AG08395 (cell line): ENCODE measurements around the gene CDKL1.
"Not testable (repeated sequence)": the region's sequence is repeated elsewhere in the genome, so short reads cannot be mapped to it uniquely, and the experiment has no call there.

Experiments
- DNase-seq: peaks from one replicate; pipeline ENCODE4 v3.0.0; 2012; ENCODE audit warnings: mixed read lengths, low spot score

Gene CDKL1

GRCh38 chr14:50331596-50331995 lies 65.1 kb downstream of the CDKL1 start:
- no peak for DNase-seq

GRCh38 chr14:50321009-50321660 lies 75.5 kb downstream of the CDKL1 start:
- peak; percentile 80 for DNase-seq

GRCh38 chr14:50320283-50320682 lies 76.4 kb downstream of the CDKL1 start:
- peak; percentile 65 for DNase-seq

- no peak for DNase-seq
These were observed 77.0 kb downstream of the CDKL1 start for GRCh38 chr14:50319721-50320120.

GRCh38 chr14:50319293-50319692 lies 77.4 kb downstream of the CDKL1 start:
- no peak for DNase-seq

- DNase-seq = peak; percentile 53
These were observed 78.6 kb downstream of the CDKL1 start for GRCh38 chr14:50318031-50318626.

- not testable (repeated sequence) for DNase-seq
These were observed 82.6 kb downstream of the CDKL1 start for GRCh38 chr14:50314098-50314497.

GRCh38 chr14:50312734-50313054 lies 84.0 kb downstream of the CDKL1 start:
- no peak for DNase-seq

GRCh38 chr14:50311972-50312733 lies 84.5 kb downstream of the CDKL1 start, which contains the start of the genes DMAC2L and L2HGDH:
DMAC2L (plus strand) TSS chr14:50312324; CDS start chr14:50321488, 9,164 bp downstream.
L2HGDH (minus strand) TSS chr14:50312229; CDS start chr14:50312150, 79 bp downstream.
- peak; percentile 98 for DNase-seq

- DNase-seq = peak; percentile 10
These were observed 85.2 kb downstream of the CDKL1 start for GRCh38 chr14:50311337-50311971.

GRCh38 chr14:50310445-50310844 lies 86.2 kb downstream of the CDKL1 start:
- DNase-seq = no peak

GRCh38 chr14:50308363-50308915 lies 88.2 kb downstream of the CDKL1 start:
- DNase-seq = no peak

- no peak for DNase-seq
These were observed 92.8 kb downstream of the CDKL1 start for GRCh38 chr14:50303744-50304471.

GRCh38 chr14:50301914-50302313 lies 94.8 kb downstream of the CDKL1 start:
- DNase-seq = no peak

- DNase-seq = no peak
These were observed 97.1 kb downstream of the CDKL1 start for GRCh38 chr14:50299585-50299984.

- no peak for DNase-seq
These were observed 106.4 kb downstream of the CDKL1 start for GRCh38 chr14:50290306-50290705.

GRCh38 chr14:50288146-50288545 lies 108.5 kb downstream of the CDKL1 start:
- DNase-seq = no peak

- DNase-seq = no peak
These were observed 110.8 kb downstream of the CDKL1 start for GRCh38 chr14:50285861-50286260.
